K562 (cell line): ENCODE results near the gene ZNF750. TPM values are rescaled to one million over a fixed set of nuclear protein-coding genes. Genes with fewer than 3 reads are reported as not detected.

Experiments used
- ADNP ChIP-seq: fragments of 200-800 bp; sonication (Bioruptor generic); IDR thresholded peaks from 2 replicates; pipeline ENCODE4 v1.6.1; 2016; ENCODE audit warnings: missing genetic modification characterization, missing compliant biosample characterization
- BRD4 ChIP-seq: fragments of 200-600 bp; sonication (generic); IDR thresholded peaks from 2 replicates; pipeline ENCODE4 v1.6.1; 2017; ENCODE audit warnings: inconsistent platforms
- CREBBP ChIP-seq: IDR thresholded peaks from one replicate; pipeline ENCODE4 v1.6.1; 2012; ENCODE audit warnings: low read depth, mild to moderate bottlenecking, control low read depth, inconsistent platforms, low read length
- EHMT2 ChIP-seq: fragments of 450-650 bp; IDR thresholded peaks from 2 replicates; pipeline ENCODE4 v1.6.1; 2018; ENCODE audit warnings: antibody characterized with exemption
- GTF2E2 ChIP-seq: fragments of 200-800 bp; sonication (Bioruptor generic); IDR thresholded peaks from 2 replicates; pipeline ENCODE4 v1.6.1; 2016; ENCODE audit warnings: missing genetic modification characterization, missing compliant biosample characterization
- GTF3C2 ChIP-seq: IDR thresholded peaks from 3 replicates; pipeline ENCODE4 v1.6.1; 2011; ENCODE audit warnings: borderline replicate concordance, mild to moderate bottlenecking, moderate library complexity; ENCODE audit not compliant: insufficient read length; ENCODE audit errors: extremely low read depth
- JUNB ChIP-seq: fragments of 450-650 bp; formaldehyde crosslinking; conservative IDR thresholded peaks from 2 replicates; pipeline ENCODE4 v1.4.0; 2020; ENCODE audit warnings: mild to moderate bottlenecking
- L3MBTL2 ChIP-seq: fragments of 450-650 bp; IDR thresholded peaks from 2 replicates; pipeline ENCODE4 v1.6.1; 2016; ENCODE audit warnings: mild to moderate bottlenecking, moderate library complexity
- MCM7 ChIP-seq, 2 experiments: fragments of 450-650 bp; IDR thresholded peaks; 2 replicates each; pipeline ENCODE4 v1.6.1; 2016 to 2018
- MEF2D ChIP-seq: conservative IDR thresholded peaks from 2 replicates; pipeline ENCODE4 v1.6.1; 2016; ENCODE audit warnings: low read depth, missing genetic modification characterization, missing compliant biosample characterization
- NFE2 ChIP-seq: IDR thresholded peaks from 2 replicates; pipeline ENCODE4 v1.6.1; 2014; ENCODE audit warnings: antibody characterized with exemption, low read depth
- NR2C1 ChIP-seq, 2 experiments: fragments of 450-650 bp; IDR thresholded peaks; 2 replicates each; pipeline ENCODE4 v1.6.1; 2017; ENCODE audit warnings: mild to moderate bottlenecking in 2 of 2, antibody characterized with exemption in 1 of 2, inconsistent platforms in 1 of 2, missing compliant biosample characterization in 1 of 2, missing genetic modification characterization in 1 of 2
- PRMT5 ChIP-seq: sonication (generic); formaldehyde crosslinking; IDR thresholded peaks from 2 replicates; pipeline ENCODE4 v1.5.0; 2020; ENCODE audit warnings: missing genetic modification reagents
- PTTG1 ChIP-seq: fragments of 450-650 bp; IDR thresholded peaks from 2 replicates; pipeline ENCODE4 v1.6.1; 2016; ENCODE audit warnings: low read depth, mild to moderate bottlenecking, missing genetic modification characterization, missing compliant biosample characterization
- RBBP5 ChIP-seq: fragments of 200-600 bp; sonication (generic); IDR thresholded peaks from 2 replicates; pipeline ENCODE4 v1.6.1; 2012; ENCODE audit warnings: borderline replicate concordance, mild to moderate bottlenecking, low read length, control low read depth, inconsistent platforms; ENCODE audit not compliant: insufficient read depth, poor library complexity, severe bottlenecking
- RBM39 ChIP-seq: fragments of 200-400 bp; formaldehyde crosslinking; optimal IDR thresholded peaks from 2 replicates; pipeline ENCODE3; 2018; ENCODE audit warnings: low read depth, low read length
- RNF2 ChIP-seq: sonication (generic); IDR thresholded peaks from 2 replicates; pipeline ENCODE4 v1.6.1; 2016
- ZBTB1 ChIP-seq: sonication (generic); formaldehyde crosslinking; IDR thresholded peaks from 2 replicates; pipeline ENCODE4 v1.8.1; 2023; ENCODE audit warnings: missing genetic modification reagents, low read depth, mild to moderate bottlenecking, borderline replicate concordance
- ZC3H8 ChIP-seq: fragments of 450-650 bp; IDR thresholded peaks from 2 replicates; pipeline ENCODE4 v1.6.1; 2017
- ZNF124 ChIP-seq: sonication (generic); formaldehyde crosslinking; IDR thresholded peaks from 2 replicates; pipeline ENCODE4 v1.8.1; 2022; ENCODE audit warnings: missing genetic modification reagents
- ZNF589 ChIP-seq: fragments of 200-800 bp; sonication (Bioruptor generic); IDR thresholded peaks from 2 replicates; pipeline ENCODE4 v1.6.1; 2016; ENCODE audit warnings: low read depth, missing genetic modification characterization, missing compliant biosample characterization
- ZNF592 ChIP-seq: fragments of 450-650 bp; IDR thresholded peaks from 2 replicates; pipeline ENCODE4 v1.6.1; 2017; ENCODE audit warnings: antibody characterized with exemption, mild to moderate bottlenecking
- polyA plus RNA-seq, 8 experiments: library from polyadenylated mRNA; depleted of rRNA in 4 of 8; stranded (reverse) in 5 of 8; unstranded in 3 of 8; fragments of >200 nt; fragmentation: Nextera tagmentation in 2 of 8; fragmentation: Illumina TruSeq in 1 of 8; extraction: Ambion mirVana in 2 of 8; extraction: Trizol in 1 of 8; gene quantifications; 2 replicates each; pipeline versions ENCODE4 v1.2.1 to v1.2.3, GENCODE V29; 2011 to 2014; ENCODE audit warnings: inconsistent platforms in 1 of 8, missing spikeins in 1 of 8
- total RNA-seq, 7 experiments: library from RNA; depleted of rRNA in 6 of 7; stranded (reverse); fragments of >200 nt in 6 of 7; fragmentation: Illumina TruSeq in 2 of 7; extraction: Trizol in 2 of 7; gene quantifications; 2 replicates each; pipeline versions ENCODE4 v1.2.1 to v1.2.3, GENCODE V29; 2011 to 2021; ENCODE audit warnings: low replicate concordance in 1 of 7

Gene ZNF750
- total and polyA plus RNA-seq, 9 of the 15 experiments (the other 6 are each of a cell fraction or from before 2014, with no cell fraction given) = not detected

- TF ChIP-seq NR2C1 (IDR thresholded peaks at IDR 0.05) (no peak), NR2C1 (tag; IDR thresholded peaks at IDR 0.05) (no peak), RBM39 (no peak), MCM7 (IDR thresholded peaks at IDR 0.05) (no peak), MEF2D (tag) (no peak), ADNP (tag) (no peak), JUNB (CRISPR knock-in tag) (0 out of 2 replicates have a peak, but pooled peaks have one; percentile 32), ZNF589 (CRISPR knock-in tag) (no peak), PTTG1 (tag) (no peak), CREBBP (no peak), ZNF124 (CRISPR knock-in tag) (no peak), RNF2 (0 out of 2 replicates have a peak, but pooled peaks have one; percentile 25), GTF2E2 (tag) (no peak), RBBP5 (no peak), EHMT2 (peak; percentile 37; the same call in 1 of the 2 replicates), NFE2 (peak; percentile 78), ZC3H8 (no peak), BRD4 (no peak), PRMT5 (CRISPR knock-in tag) (no peak), ZBTB1 (no peak), GTF3C2 (no peak), L3MBTL2 (peak; percentile 66), ZNF592 (peak; percentile 74)
Measured at GRCh38 chr17:82863941-82864712, 24.3 kb upstream of the ZNF750 start (continued).
